Renal cortical epithelial cell (primary cell): ENCODE data around the gene DTX4. TPM values are rescaled to one million over a fixed set of nuclear protein-coding genes. Genes with fewer than 3 reads are reported as not detected.
A peak's percentile ranks its signal among the peaks of the same experiment; 100 is the strongest.

Source experiments
- DNase-seq: peaks from one replicate; pipeline ENCODE4 v3.0.0-alpha.2; 2011; ENCODE audit warnings: low read depth
- total RNA-seq: library from RNA; depleted of rRNA; stranded (reverse); fragments of >200 nt; gene quantifications from 2 replicates; pipeline ENCODE4 v1.2.3, GENCODE V29; 2014

The DTX4 gene
- total RNA-seq, 1 donor from 2014 or later = 17.0 TPM

DNA sequence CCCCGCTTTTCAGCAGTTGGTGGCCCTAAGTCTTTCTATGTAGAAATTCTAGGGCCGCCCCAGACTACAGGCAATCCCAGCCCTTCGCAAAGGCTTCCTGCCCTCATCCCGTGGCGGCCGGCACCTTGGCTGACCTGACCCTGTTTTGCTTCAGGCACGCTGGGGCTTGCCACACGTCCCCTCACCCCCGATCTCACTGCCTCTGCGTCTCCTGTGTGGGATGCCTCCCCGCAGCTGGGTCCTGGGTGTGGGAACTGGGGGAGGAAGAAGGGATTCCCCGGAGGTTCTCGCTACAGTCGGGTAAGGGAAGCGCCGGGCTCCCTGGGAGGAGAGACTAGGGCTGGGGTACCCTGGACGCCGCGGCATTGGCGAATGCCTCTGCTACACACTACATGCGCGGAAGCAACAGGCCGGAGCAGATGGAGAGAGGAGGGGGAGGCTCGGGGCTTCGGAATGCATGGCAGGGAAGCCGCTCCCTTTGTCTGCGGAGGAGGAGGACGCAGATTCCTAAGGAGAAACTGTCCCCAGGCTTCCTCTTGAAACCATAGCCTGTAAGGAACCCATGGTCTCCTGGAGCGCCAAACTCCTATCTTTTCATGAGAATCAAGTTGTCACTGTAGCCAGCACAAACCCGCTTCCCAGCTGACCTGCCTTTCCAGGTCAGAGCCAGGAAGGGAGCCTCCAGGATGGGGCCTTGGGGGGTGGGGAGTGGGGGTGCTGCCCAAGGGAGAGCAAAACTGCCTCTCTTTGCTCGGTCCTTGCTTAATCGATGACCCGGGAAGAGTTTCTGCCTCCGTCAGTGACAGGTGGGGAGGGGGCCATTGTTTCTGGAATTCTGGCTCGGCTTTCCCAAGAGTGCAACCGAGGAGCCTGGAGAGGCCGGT lies 1.4 kb downstream of the DTX4 start:
- no peak for DNase-seq

DNA sequence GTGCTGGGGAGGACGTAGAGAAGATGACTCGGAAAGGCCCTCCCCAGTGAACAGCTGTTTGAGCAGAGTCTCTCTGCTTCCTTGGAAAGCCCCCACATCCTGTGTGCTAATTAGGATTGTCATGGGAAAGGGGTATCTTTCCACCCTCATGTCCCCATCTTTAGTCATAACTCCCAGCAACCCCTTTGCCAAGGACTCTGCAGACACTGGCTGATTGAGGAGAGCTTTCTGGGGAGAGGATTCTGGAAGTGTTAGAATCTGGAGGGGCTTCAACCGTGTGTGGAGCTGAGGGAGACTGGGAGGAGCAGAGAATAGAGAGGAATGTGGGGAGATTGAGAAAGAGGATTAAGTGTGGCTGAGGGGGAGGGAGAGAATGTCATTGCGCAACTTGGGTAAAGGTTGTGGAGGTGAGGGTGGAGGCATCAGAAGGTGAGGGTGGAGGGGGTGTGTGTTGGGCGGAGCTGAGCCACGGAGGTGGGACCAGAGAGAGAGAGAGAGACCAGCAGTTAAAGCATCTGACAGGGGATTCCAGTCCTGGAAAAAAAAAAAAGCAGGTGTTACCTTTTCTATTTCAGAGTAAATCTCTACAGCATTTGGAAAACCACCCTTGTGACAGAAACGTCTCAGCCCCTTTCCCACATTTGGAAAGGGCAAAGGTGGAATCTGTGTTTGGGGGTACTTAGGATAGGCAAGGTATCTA lies 2.2 kb downstream of the DTX4 start:
- peak; percentile 80 for DNase-seq

DNA sequence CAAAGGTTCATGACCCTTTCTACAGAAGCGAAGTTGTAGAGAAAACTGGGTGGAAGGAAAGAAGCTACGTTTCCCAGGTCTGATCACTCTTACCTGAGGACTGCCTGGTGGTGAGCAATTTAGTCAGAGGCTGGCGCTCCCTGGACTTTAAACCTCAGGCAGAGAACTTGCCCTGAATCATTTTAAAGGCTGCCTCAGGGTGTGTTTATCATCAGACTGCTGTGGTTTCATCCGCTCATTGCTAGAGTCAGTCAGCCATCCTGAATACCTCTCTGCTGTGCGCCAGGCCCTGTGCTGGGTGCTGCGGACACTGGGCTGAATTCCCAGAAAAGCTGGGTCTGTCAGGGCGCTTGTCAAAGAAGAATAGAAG lies 2.7 kb downstream of the DTX4 start:
- DNase-seq = peak; percentile 90

DNA sequence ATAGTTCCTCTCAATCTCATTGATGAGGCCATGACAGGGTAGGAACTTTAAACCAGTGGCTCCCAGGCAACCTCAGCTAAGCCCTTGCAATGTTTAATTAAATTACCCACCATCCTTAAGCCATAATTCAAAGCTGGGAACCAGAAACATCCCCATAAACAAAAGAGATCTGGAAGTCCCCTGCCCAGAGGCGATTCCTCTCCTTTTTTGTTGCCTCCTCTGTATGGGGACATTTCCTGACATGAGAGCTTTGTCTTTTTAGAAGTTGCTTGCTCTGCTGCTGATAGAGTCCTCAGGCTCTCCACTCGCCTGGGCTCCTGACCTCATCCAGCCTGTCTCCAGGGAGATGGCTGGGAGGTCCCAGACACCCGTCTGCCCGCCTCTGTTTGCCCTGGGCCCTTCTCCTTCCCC lies 3.2 kb downstream of the DTX4 start:
- DNase-seq = no peak

DNA sequence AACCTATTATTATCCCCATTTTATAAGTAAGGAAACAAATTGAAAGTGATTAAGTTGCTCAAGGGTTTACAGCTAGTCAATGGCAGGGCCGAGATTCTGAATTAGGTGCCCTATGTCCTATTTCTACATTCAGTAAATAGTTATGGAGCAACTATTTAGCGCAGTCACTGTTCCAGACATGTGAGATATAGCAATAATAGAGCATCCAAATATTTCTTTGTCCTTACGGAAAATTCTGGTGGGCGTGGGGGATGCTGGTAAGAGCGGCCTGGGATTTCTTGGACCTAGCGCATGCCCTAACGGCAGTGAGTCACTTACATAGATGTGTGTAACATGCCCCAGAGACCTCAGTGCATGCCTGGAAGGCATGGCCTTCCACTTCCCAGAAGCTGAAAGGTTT lies 4.4 kb downstream of the DTX4 start:
- DNase-seq = no peak

DNA sequence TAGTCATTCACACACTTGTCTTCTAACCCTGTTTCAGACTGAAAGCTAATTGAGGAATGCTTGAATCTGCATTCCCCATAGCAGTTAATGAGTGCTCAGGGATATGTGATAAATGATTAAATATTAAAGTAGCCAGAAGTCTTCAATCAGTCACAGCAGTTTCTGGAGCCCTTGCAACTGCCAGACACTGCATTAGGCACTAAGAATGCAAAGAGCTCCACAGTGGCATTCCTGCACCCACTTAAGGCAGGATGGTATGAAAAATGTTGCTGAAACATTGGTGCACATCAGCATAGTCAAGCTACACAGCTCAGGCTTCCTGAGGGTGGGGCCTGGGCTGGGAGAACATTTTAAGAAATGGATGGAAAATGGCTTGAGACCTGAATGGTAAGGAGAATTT lies 6.5 kb downstream of the DTX4 start:
- peak; percentile 58 for DNase-seq

DNA sequence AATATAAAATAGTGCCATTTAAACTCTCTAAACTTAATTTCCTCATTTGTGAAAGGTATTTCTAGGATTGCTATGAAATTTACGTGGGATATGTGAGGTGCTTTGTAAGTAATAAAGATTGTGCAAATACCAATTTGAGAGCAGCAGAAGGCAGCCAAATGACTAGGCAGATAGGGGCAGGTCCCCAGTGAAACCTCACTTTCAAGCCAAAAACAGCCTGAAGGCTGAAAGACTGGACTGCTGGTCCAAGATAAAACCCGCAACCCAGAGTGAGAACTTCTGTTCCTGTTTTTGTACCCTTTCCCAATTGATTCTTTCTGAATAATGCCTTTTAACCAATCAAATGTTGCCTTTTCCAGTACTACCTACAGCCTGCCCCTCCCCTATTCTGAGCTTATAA lies 7.2 kb downstream of the DTX4 start:
- DNase-seq = no peak

DNA sequence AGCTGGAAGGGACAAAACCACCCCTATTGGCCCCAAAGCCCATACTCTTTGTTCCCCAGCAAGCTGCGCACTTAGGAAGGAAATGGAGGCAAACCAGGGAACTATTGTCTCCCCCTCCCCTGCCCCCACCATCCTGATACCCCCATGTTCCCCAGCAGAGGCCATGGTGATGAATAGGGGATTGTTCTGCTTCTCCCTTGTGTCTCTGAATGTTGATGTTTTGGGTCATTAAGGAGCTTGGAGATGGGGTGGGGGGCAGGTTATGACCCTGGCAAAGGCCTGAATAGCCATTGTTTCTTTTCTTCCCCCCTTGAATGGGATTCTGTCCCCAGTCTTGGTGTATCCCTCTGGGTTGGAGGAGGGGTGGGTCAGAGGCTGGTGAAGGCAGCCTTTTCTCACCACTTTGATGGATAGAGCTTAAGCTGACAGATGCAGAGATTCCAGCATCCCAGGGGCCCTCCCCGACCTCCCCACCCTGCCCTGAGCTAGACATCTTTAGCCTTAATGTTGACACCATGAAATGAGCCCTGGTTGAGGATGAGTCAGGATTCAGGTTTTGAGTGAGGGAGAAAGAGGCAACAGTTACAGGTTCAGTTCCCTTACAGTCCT lies 8.3 kb downstream of the DTX4 start:
- DNase-seq = no peak

DNA sequence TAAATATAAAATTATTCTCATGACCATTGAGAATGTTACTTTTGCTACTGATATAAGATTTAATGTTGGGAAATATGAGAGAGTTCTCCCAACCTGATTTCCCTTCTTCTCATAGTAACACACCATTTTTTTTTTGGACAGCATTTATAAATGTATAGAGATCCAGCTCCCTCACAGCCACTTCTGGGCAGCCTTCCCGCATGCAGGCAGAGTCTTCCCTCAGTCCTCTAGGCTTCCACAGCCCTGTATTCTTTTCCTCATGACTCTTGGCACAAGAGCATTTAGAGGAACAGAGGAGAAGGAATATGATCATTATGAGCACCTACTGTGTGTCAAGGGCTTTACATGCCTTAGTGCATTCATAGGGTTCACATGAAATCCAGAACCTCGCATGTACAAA lies 9.0 kb downstream of the DTX4 start:
- DNase-seq = no peak

DNA sequence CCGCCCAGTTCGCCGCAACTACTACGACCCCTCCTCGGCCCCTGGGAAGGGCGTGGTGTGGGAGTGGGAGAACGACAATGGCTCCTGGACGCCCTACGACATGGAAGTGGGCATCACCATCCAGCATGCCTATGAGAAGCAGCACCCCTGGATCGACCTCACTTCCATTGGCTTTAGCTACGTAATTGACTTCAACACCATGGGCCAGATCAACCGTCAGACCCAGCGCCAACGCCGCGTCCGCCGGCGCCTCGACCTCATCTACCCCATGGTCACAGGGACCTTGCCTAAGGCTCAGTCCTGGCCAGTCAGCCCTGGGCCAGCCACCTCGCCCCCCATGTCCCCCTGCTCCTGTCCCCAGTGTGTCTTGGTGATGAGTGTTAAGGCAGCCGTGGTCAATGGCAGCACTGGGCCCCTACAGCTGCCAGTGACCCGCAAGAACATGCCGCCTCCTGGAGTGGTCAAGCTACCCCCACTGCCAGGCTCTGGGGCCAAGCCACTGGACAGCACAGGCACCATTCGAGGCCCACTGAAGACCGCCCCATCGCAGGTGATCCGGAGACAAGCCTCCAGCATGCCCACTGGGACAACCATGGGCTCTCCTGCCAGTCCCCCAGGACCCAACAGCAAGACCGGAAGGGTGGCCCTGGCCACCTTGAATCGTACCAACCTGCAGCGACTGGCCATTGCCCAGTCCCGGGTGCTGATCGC lies 10.0 kb downstream of the DTX4 start:
- no peak for DNase-seq

DNA sequence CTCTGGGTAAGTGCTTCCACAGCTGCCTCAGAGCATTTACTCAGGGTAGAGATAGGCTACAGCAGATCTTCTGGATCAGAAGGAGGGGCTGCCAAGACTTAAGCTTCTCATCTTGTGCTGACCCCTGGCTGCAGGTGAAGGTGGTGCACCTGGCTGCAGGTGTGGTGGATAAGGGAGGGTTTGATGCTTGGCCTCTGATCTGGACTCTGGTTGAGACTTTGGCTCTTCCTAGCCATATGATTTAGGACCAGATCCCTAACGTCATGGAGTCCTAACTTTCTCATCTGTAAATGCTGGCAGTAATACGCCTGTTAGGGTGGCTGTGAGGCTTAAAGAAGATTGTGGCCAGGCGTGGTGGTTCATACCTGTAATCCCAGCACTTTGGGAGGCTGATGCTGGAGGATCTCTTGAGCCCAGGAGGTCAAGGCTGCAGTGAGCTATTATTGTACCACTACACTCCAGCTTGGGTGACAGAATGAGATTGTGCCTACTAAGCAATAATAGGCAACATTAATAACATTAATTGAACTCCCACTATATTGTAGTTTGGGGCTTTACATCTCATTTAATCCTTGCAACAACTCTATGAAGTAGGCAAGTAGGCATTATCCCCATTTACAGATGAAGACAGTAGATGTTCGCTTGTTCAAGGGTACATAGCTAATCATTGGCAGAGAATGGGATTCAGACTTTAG lies 10.7 kb downstream of the DTX4 start:
- DNase-seq = no peak

DNA sequence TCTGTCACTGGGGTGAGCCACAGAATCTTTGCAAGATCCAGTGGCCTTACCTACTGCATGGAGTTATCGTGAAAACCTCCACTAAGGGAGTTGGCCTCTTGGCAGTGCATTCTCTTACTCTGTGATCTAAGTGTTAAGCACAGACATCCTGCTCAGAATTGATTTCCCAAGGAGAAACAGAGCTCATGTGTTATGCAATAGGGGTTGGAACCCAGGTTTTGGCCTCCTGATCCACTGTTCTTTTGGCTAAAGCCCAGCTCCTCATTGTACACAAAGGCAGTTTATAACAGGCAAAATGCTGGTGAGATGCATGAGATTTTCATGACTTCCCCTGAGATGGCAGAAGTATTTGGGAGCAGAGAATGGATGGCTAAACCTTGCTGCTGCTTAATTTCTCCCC lies 11.8 kb downstream of the DTX4 start:
- DNase-seq = peak; percentile 16

DNA sequence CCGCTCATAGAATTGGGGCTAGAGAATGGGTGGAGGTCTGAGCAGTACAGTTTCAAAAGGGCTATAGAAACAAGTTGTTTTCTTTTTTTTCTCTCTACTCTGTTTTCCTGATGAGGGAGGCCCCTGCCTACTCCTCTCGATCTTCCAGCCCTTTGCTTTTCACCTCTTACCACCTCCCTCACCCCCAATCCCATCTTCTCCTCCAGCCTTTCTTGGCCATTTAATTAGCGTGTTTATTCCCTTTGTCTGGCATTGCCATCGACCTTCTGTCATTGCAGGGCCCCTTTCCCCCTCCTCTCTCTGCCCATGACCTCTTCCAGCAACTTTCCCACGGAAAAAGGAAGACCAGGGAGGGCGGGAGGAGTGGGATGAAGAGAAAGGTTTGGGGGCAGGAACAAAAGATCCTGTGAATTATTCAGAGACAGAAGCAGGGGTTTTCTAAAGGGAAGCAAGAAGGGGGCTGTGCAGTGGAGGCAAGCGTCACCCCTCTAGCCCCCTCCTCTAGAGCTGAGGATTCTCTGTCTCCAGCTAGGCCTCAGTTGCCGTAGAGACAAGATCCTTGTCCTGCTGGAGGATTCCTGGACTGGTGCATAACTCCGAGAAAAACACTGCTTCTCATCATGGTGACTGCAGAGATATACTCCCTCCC lies 12.9 kb downstream of the DTX4 start:
- no peak for DNase-seq

DNA sequence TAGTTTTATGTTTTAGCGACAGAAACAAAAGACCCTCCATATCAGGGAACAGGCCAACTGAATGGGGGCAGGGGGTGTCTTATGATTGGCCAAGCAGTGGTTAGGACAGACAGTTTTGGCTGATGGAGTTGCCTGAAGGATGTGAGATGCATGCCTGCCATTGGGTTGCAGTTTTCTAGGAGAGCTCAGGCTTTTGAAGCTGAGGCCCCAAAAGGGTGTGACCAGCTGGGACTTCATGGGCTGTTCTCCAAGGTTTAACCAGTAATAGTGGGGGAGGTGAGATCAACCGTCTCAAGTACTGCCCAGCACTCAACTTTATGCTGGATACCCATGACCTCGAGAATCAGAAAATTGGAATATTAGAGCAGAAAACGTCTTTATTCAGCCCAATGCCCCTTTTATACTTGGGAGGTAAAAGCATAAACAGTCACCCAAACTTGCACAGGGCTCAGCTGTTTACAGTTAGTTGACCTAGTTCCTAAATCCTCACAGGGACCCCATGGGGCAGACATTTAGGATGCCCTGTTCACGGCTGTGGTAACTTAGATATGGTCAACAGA lies 13.5 kb downstream of the DTX4 start:
- DNase-seq = no peak

DNA sequence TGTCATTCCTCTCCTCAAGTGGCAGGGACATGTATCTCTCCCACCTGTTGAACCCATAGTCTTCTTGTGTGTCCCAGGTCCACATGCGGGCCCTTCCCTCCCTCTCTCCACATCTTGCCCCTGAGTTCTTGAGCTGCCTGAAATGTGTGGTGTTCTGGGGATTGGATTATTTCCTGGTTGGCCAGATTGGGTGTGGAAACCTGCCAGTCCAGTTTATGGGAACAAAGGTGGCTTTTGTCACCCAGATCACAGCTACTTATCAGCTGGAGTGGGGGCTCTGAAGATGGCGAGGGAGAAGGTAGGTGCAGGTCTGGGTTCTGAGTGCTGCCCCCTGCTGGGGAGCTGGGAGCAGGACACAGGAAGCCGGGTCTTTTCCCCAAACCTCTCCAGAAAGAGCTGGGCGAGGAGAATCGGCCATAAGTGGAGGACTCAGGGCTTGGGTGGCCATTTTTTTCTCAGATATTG lies 14.2 kb downstream of the DTX4 start:
- no peak for DNase-seq

DNA sequence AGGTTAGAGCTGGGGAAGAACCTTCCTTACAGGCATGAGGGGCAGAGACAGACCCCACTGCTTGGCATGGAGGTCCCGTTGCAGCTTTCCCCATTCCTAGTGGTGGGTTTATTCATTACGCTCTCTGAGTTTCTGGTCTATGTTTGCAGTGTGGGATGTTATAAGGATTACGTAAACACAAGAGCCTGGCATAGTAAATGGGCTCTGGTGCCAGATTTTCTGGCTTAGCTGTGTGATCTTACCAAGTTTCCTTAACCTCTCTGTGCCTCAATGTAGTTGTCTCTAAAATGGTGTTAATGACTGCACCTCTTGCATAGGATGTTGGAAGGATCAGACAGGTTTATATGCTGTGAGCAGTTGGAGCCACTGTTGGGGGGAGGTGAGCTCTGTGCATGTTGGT lies 15.1 kb downstream of the DTX4 start:
- DNase-seq = no peak

DNA sequence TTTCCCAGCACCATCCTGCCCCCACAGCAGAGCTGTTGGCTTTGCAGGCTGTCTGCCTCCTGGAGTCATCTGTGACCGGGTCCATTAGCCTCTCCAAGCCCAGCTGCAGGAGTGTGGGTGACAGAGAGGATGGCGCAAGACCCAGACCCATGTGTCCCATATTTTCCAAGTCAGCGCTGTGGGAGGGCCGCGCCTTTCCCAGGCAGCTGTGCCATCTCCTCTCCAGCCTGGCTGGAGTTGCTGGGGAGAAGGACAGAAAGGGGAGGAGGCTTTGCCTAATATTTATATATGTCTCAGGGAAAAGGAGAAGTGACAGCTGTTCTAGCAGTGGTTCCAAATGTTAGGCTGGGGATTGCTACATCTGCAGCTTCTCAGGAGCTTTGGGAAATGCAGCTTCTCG lies 15.7 kb downstream of the DTX4 start:
- no peak for DNase-seq

DNA sequence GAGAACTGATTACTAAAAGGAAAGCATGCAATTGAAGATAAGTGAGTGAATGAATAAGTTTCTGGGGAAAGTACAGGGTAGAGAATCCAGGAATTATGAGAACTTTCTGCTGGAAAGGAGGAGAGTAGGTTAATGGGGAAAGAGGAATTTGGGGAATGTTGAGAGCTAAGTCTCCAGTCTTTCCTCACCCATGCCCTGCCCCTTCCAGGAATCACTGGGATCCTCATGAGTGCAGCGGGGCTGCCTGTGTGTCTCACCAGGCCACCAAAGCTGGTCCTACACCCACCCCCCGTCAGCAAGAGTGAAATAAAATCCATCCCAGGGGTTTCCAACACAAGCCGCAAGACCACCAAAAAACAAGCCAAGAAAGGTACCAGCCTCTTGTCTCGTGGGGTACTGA lies 17.0 kb downstream of the DTX4 start:
- DNase-seq = peak; percentile 23

DNA sequence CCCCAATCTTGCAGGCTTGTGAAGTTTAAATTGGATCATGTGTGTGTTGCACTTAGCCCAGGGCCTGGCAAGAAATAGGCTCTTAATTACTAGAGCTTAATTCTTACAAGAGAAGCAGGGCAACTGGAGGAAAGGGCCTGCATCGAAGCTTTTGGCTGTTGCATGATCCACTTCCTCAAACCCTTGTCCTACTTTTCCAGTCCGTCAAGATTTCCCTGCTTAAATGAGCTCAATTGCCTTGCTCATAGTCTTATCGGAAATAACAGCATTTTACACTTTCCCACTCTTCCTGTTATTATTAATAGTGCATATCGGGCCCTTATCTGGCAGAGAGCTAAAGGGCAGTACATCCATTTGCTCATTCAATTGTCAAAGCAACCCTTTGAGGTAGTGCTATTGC lies 18.1 kb downstream of the DTX4 start:
- no peak for DNase-seq

DNA sequence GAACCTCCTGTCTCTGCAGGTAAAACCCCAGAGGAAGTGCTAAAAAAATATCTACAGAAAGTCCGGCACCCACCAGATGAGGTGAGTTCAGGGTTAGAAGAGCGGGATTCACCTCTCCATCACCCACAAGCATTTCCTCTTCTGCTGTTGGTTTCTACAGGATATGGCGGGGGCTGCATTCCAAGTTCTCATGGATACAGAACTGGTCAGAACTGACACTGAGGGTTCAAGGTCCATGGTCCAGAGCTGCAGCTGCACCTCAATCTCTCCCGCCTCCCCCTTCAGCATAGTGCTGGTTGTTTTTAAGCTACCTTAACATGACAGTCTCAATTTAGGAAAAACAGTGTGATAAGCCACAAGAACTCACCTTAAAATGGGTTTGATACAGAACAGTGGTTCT lies 19.2 kb downstream of the DTX4 start:
- no peak for DNase-seq

DNA sequence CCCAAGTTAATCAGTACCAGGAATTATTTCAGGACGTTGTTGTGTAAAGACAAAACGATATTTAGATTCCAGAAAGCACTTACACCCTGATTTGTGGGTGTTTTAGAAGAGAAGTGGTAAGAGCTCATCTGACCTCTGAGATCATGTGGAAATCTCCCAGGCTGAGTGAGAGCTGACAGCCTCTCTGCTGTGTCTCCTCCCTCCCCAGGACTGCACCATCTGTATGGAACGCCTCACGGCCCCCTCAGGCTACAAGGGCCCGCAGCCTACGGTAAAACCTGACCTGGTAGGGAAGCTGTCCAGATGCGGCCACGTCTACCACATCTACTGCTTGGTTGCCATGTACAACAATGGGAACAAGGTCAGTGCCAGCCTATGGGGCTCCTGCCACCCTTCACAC lies 20.0 kb downstream of the DTX4 start:
- DNase-seq = no peak
